Right atrium auricular region (tissue), 2 donors: ENCODE data around the gene ZNF736. TPM values are rescaled to one million over a fixed set of nuclear protein-coding genes. Genes with fewer than 3 reads are reported as not detected.
A peak's percentile ranks its signal among the peaks of the same experiment; 100 is the strongest.
"Not testable (repeated sequence)": the region's sequence is repeated elsewhere in the genome, so short reads cannot be mapped to it uniquely, and the experiment has no call there.

ENCODE experiments used
- DNase-seq: peaks from one replicate; pipeline ENCODE4 v3.0.0-alpha.2; 2019; ENCODE audit warnings: low spot score
- H3K27ac ChIP-seq, 2 donors: fragments of 200-600 bp; sonication (generic); 1 replicate in 1 of 2; 2 replicates in 1 of 2; pipeline ENCODE4 v1.5.1; 2016 to 2019
- H3K27me3 ChIP-seq, 2 donors: fragments of 200-600 bp; sonication (generic); one replicate each; pipeline versions ENCODE4 v1.5.1 to v1.6.0; 2017 to 2019
- H3K36me3 ChIP-seq: fragments of 200-600 bp; sonication (generic); one replicate; pipeline ENCODE4 v1.5.1; 2016
- H3K4me1 ChIP-seq, 2 donors: fragments of 200-600 bp; sonication (generic); one replicate each; pipeline versions ENCODE4 v1.5.1 to v1.6.0; 2017 to 2019
- H3K4me3 ChIP-seq, 2 donors: fragments of 200-600 bp; sonication (generic); 1 replicate in 1 of 2; 2 replicates in 1 of 2; pipeline ENCODE4 v1.5.1; 2017 to 2019; ENCODE audit warnings: mild to moderate bottlenecking in 1 of 2, moderate library complexity in 1 of 2
- H3K9me3 ChIP-seq, 2 donors: fragments of 200-600 bp; sonication (generic); one replicate each; pipeline ENCODE4 v1.5.1; 2019
- total RNA-seq, 2 donors: library from RNA; depleted of rRNA; stranded (reverse); fragments of >200 nt; gene quantifications; one replicate each; pipeline ENCODE4 v1.1.0, GENCODE V29; 2016
- TF ChIP-seq, protein P1 (sequence below), 2 donors: fragments of 200-600 bp; sonication (generic); IDR thresholded peaks; one replicate each; pipeline ENCODE4 v1.5.1; 2019; ENCODE audit warnings: antibody characterized with exemption in 2 of 2

ZNF736 gene
- total RNA-seq, result 1 to 10 TPM; 1.4 to 1.7 TPM

DNA sequence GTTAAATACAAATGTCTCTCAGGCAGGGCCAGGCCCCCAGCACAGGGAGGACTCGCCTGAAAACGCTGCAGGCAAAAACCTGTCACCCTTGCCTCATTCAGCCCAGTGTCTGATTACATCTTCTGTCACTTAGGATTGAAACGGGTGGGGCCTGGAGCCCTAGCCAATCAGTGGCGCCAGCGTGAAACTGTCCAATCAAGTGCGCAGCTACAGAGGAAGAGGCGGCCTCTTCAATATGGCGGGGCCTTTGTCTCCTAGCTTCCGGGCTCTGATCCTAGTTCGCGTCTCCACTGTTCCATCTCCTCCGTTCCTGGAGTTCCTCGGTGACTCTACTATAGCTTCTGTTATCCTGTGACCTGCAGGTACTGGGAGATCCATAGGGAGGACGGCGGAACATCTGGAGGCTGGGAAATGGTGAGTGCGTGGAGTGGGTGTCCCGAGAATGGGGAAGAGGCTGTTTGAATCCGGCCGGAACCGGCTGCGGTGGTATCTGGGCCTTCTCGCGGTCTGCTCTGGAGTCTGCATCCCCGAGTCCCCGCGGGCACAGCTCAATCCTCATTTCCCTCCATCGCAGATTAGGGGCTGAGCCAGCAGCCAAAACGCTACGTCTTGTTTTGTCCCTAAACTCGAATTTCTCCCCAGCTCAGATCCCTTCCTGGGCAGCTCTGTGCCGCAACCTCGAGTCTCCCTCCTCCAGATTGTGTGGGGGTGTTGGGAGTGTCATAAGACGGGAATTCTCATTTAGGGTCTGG, at the start of gene ZNF736:
Gene ZNF736, plus strand, starts transcription at position 222 of the 752 bp plus-strand sequence. Its CDS starts 190 bp downstream, at position 412.
- Histone ChIP-seq H3K4me1 (peaks cover 0 to 25% of the 10 kb centered on the region in 2 donors), H3K36me3 (no peaks in the 10 kb centered on the region), H3K9me3 (no peaks in the 10 kb centered on the region), H3K27ac (peak within 1 kb of the TSS; percentile 63 to 74), H3K4me3 (peak within 1 kb of the TSS; percentile 66 to 71), H3K27me3 (no peaks in the 10 kb centered on the region)
- TF ChIP-seq, protein P1, sequence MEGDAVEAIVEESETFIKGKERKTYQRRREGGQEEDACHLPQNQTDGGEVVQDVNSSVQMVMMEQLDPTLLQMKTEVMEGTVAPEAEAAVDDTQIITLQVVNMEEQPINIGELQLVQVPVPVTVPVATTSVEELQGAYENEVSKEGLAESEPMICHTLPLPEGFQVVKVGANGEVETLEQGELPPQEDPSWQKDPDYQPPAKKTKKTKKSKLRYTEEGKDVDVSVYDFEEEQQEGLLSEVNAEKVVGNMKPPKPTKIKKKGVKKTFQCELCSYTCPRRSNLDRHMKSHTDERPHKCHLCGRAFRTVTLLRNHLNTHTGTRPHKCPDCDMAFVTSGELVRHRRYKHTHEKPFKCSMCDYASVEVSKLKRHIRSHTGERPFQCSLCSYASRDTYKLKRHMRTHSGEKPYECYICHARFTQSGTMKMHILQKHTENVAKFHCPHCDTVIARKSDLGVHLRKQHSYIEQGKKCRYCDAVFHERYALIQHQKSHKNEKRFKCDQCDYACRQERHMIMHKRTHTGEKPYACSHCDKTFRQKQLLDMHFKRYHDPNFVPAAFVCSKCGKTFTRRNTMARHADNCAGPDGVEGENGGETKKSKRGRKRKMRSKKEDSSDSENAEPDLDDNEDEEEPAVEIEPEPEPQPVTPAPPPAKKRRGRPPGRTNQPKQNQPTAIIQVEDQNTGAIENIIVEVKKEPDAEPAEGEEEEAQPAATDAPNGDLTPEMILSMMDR (IDR thresholded peaks at IDR 0.05), result no peak
- DNase-seq, result peak; percentile 97

DNA sequence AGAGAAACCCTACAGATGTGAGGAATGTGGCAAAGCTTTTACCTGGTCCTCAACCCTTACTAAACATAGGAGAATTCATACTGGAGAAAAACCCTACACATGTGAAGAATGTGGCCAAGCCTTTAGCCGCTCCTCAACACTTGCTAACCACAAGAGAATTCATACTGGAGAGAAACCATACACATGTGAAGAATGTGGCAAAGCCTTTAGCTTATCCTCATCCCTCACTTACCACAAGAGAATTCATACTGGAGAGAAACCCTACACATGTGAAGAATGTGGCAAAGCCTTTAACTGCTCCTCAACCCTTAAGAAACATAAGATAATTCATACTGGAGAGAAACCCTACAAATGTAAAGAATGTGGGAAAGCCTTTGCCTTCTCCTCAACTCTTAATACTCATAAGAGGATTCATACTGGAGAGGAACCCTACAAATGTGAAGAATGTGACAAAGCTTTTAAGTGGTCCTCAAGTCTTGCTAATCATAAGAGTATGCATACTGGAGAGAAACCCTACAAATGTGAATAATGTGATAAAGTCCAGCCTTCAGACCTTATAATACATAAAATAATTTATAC, 47.3 kb upstream of the ZNF736 start:
- no peak for DNase-seq
- Histone ChIP-seq H3K36me3 (no peaks in the 10 kb centered on the region), H3K4me3 (no peak overlapping the region), H3K27ac (no peak overlapping the region), H3K9me3 (peaks cover 11 to 64% of the 10 kb centered on the region in 2 donors), H3K4me1 (no peaks in the 10 kb centered on the region), H3K27me3 (no peaks in the 10 kb centered on the region)
- TF ChIP-seq, protein P1 (IDR thresholded peaks at IDR 0.05), result no peak

DNA sequence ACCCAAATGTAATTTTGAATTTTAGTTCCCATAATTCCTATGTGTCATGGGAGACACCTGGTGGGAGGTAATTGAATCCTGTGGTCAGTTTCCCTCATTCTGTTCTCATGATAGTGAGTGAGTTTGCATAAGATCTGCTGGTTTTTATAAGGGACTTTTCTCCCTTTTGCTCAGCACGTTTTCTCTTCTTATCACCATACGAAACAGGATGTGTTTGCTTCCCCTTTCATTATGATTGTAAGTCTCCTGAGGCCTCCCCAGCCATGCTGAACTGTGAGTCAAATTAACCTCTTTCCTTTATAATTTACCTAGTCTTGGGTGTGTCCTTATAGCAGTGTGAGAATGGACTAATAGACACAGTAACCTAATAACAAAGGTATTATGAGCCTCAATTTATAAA, 36.1 kb upstream of the ZNF736 start:
- Histone ChIP-seq H3K4me1 (no peaks in the 10 kb centered on the region), H3K4me3 (no peak overlapping the region), H3K27me3 (no peaks in the 10 kb centered on the region), H3K36me3 (no peaks in the 10 kb centered on the region), H3K9me3 (no peaks in the 10 kb centered on the region), H3K27ac (no peak overlapping the region)
- TF ChIP-seq, protein P1 (IDR thresholded peaks at IDR 0.05), result no peak
- no peak for DNase-seq

DNA sequence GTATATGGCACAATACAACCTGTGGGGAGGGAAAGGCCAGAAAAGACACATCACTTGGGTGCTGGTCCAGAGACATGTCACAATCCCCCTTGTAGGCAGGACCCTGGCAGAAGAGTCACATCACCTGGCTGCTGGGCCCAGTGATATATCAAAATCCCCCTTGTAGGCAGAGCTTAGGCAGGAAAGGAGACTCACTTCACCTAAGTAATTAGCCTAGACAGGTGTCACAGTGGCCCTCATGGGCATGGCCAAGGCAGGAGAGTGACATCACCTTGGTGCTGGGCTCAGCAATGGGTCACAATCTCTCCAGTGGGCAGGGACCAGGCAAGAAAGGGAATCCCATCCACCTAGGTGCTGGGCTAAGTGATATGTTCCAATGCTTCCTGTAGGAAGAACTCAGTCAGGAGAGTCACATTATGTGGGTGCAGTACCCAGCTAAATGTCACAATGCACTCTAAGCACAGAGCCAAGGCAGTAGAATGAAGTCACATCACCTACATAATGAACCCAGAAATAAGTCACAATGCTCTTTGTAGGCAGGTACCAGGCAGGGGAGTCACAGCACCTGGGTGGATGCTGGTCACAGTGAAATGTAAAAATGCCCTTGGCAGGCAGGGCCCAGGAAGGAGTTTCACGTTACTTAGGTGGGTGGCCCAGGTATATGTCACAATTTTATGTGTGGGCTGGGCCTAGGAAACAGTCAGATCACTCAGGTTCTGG, 18.9 kb upstream of the ZNF736 start:
- peak; percentile 32 for DNase-seq

DNA sequence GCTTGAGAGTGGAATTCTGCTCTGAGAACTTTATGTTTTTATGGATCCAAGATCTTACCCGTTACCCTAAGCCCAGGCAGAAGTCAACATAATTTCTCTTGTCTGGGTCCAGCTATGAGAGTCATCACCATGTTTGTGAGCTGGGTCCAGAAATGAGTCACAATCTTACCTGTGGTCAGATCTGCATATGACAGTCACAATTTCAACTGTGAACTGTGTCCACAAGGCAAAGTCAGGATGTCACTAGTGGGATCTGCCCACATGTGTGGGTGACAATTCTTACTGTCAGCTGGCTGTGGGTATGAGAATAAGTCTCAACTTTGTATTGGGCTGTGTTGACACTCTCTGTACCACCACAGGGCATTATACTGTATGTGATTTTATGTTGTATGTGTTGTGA, 16.3 kb upstream of the ZNF736 start:
- H3K9me3 ChIP-seq, H3K36me3 ChIP-seq, H3K27ac ChIP-seq, H3K4me1 ChIP-seq, H3K27me3 ChIP-seq, H3K4me3 ChIP-seq: not testable (repeated sequence)
- DNase-seq, result peak; percentile 9

More for the DNA sequence above, 18.9 kb upstream of the ZNF736 start:
- no peaks in the 10 kb centered on the region for H3K27me3 ChIP-seq
- no peaks in the 10 kb centered on the region for H3K4me1 ChIP-seq
- H3K27ac ChIP-seq, result no peak overlapping the region
- TF ChIP-seq, protein P1 (IDR thresholded peaks at IDR 0.05), result no peak
- no peak overlapping the region for H3K4me3 ChIP-seq
- no peaks in the 10 kb centered on the region for H3K9me3 ChIP-seq
- H3K36me3 ChIP-seq, result no peaks in the 10 kb centered on the region
